ENCODE results near the gene USP44.

The USP44 gene

GRCh38 chr12:95529693-95530225 is 21.5 kb downstream of the USP44 start:
- Histone ChIP-seq H3K4me3 (ENCODE audit: low read length) (no peak overlapping the region), H3K36me3 (ENCODE audit: insufficient read depth, low read depth, low read length) (peaks cover 73% of the 10 kb centered on the region), H3K4me1 (ENCODE audit: insufficient read depth, low read length) (no peaks in the 10 kb centered on the region), H3K9me3 (ENCODE audit: insufficient read depth, low read depth, low read length) (no peaks in the 10 kb centered on the region), H3K27me3 (ENCODE audit: insufficient read depth, low read length) (no peaks in the 10 kb centered on the region), H3K27ac (ENCODE audit: low read length) (no peak overlapping the region), H3K9ac (ENCODE audit: low read depth, low read length) (no peak overlapping the region)

DNA sequence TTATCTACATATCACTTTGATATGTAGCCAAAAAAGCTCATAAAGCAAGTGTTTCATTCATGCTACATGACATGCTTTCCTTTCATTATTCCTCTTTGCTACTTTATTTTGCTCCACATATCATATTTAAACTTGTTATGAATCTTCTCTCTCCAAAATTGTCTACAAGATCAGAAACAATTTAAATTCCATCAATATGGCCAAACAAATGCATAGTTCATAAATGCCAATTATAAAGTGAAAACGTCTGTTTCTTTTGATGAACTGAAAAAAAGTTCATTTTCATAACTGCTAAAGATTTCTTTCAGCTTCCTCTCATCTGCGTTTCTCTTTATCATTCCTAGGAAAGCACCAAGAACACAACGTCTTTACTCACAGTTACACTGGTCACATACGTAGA is 22.8 kb downstream of the USP44 start:
- Histone ChIP-seq H3K4me1 (ENCODE audit: insufficient read depth, low read length) (no peaks in the 10 kb centered on the region), H3K36me3 (ENCODE audit: insufficient read depth, low read depth, low read length) (peaks cover 76% of the 10 kb centered on the region), H3K4me3 (ENCODE audit: low read length) (no peak overlapping the region), H3K27ac (ENCODE audit: low read length) (no peak overlapping the region), H3K9me3 (ENCODE audit: insufficient read depth, low read depth, low read length) (no peaks in the 10 kb centered on the region), H3K27me3 (ENCODE audit: insufficient read depth, low read length) (no peaks in the 10 kb centered on the region), H3K9ac (ENCODE audit: low read depth, low read length) (no peak overlapping the region)

DNA sequence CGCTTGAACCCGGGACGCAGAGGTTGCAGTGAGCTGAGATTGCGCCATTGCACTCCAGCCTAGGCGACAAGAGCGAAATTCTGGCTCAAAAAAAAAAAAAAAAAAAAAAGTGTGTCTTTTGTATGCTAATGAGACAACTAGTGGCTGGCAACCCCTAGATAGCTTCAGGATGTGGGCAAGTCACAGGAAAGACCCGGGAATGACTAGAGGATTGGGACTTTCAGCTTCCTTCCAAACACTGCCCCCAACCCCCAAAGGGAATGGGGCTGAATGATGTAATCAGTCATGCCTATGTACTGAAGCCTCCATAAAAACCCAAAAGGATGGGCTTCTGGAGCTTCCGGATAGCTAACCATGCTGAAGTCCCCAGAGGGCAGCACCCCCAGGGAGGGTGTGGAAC is 28.6 kb downstream of the USP44 start:
- Histone ChIP-seq H3K36me3 (ENCODE audit: insufficient read depth, low read depth, low read length) (peaks cover 82% of the 10 kb centered on the region), H3K9me3 (ENCODE audit: insufficient read depth, low read depth, low read length) (no peaks in the 10 kb centered on the region), H3K4me3 (ENCODE audit: low read length) (no peak overlapping the region), H3K9ac (ENCODE audit: low read depth, low read length) (no peak overlapping the region; the same call in 1 of the 2 replicates), H3K27ac (ENCODE audit: low read length) (no peak overlapping the region), H3K4me1 (ENCODE audit: insufficient read depth, low read length) (no peaks in the 10 kb centered on the region), H3K27me3 (ENCODE audit: insufficient read depth, low read length) (no peaks in the 10 kb centered on the region)

DNA sequence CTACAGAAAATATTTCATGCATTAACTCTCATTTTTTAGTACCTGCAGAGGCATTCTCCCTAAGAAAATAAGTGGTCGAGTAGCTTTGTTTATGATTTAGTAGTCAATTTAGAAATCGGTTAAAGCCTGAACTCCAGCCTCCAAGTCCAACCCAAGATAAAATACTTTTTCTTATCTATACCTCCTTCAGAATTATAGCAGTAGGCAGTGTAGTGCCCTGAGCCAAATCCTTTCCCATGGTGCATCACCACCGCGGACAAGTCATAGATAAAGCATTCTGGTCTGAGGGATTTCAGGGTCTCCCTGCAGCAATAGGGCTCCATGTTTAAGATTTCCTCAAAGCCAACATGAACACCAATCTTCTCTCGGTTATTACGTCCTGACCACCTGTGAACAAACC is 30.5 kb downstream of the USP44 start:
- Histone ChIP-seq H3K27me3 (ENCODE audit: insufficient read depth, low read length) (no peaks in the 10 kb centered on the region), H3K4me1 (ENCODE audit: insufficient read depth, low read length) (no peaks in the 10 kb centered on the region), H3K9ac (ENCODE audit: low read depth, low read length) (no peak overlapping the region), H3K9me3 (ENCODE audit: insufficient read depth, low read depth, low read length) (no peaks in the 10 kb centered on the region), H3K36me3 (ENCODE audit: insufficient read depth, low read depth, low read length) (peaks cover 91% of the 10 kb centered on the region), H3K4me3 (ENCODE audit: low read length) (no peak overlapping the region), H3K27ac (ENCODE audit: low read length) (no peak overlapping the region)

DNA sequence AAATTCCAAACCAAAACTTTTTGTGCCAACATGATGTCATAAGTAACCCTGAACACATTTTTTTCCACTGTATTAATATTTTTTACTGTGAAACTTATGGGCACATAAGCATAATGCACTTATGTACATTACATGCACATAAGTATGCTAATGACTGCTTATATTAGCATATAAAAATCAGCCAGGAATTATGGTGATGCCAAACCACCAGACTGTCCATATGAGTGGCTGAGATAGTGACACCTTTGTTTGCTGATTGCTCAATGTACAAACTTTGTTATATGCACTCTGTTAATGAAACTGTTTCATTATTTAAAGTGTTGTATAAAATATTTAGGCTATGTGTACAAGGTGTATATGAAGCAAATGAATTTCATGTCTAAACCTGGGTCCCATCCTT is 32.3 kb downstream of the USP44 start:
- Histone ChIP-seq H3K27ac (ENCODE audit: low read length) (no peak overlapping the region), H3K4me1 (ENCODE audit: insufficient read depth, low read length) (no peaks in the 10 kb centered on the region), H3K9ac (ENCODE audit: low read depth, low read length) (no peak overlapping the region), H3K9me3 (ENCODE audit: insufficient read depth, low read depth, low read length) (no peaks in the 10 kb centered on the region), H3K27me3 (ENCODE audit: insufficient read depth, low read length) (no peaks in the 10 kb centered on the region), H3K36me3 (ENCODE audit: insufficient read depth, low read depth, low read length) (peaks cover 93% of the 10 kb centered on the region), H3K4me3 (ENCODE audit: low read length) (no peak overlapping the region)

- H3K4me1 ChIP-seq (ENCODE audit: insufficient read depth, low read length): no peaks in the 10 kb centered on the region
- peaks cover 93% of the 10 kb centered on the region for H3K36me3 ChIP-seq (ENCODE audit: insufficient read depth, low read depth, low read length)
- no peaks in the 10 kb centered on the region for H3K27me3 ChIP-seq (ENCODE audit: insufficient read depth, low read length)
- no peak overlapping the region for H3K27ac ChIP-seq (ENCODE audit: low read length)
- no peaks in the 10 kb centered on the region for H3K9me3 ChIP-seq (ENCODE audit: insufficient read depth, low read depth, low read length)
- H3K9ac ChIP-seq (ENCODE audit: low read depth, low read length): no peak overlapping the region
- H3K4me3 ChIP-seq (ENCODE audit: low read length): no peak overlapping the region
Observed at GRCh38 chr12:95517246-95517645, 34.0 kb downstream of the USP44 start.

- no peaks in the 10 kb centered on the region for H3K27me3 ChIP-seq (ENCODE audit: insufficient read depth, low read length)
- no peak overlapping the region for H3K9ac ChIP-seq (ENCODE audit: low read depth, low read length)
- no peak overlapping the region for H3K4me3 ChIP-seq (ENCODE audit: low read length)
- H3K9me3 ChIP-seq (ENCODE audit: insufficient read depth, low read depth, low read length): no peaks in the 10 kb centered on the region
- no peak overlapping the region for H3K27ac ChIP-seq (ENCODE audit: low read length)
- H3K36me3 ChIP-seq (ENCODE audit: insufficient read depth, low read depth, low read length): peaks cover 93% of the 10 kb centered on the region
- H3K4me1 ChIP-seq (ENCODE audit: insufficient read depth, low read length): no peaks in the 10 kb centered on the region
Observed at GRCh38 chr12:95516757-95517156, 34.5 kb downstream of the USP44 start.

DNA sequence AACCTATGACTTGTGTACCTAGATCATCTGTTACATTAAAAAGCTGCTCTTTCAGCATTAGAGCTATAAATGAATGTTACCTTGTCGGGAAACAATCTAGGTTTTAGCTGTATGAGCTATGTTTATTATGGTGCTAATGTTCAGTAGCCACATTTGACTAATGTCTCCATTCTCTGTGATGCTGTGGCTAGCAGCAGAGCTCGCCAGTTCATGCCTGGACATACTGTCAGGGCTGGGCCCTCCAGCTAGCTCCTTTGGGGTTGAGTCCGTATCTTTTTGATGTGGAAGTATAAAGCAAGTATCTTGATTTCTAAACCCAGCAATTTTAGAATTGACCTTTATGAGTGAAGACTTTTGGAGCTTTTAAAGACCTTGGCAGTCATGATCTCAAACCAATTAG is 36.1 kb downstream of the USP44 start:
- H3K9me3 ChIP-seq (ENCODE audit: insufficient read depth, low read depth, low read length): no peaks in the 10 kb centered on the region
- peaks cover 93% of the 10 kb centered on the region for H3K36me3 ChIP-seq (ENCODE audit: insufficient read depth, low read depth, low read length)
- H3K27ac ChIP-seq (ENCODE audit: low read length): no peak overlapping the region
- no peak overlapping the region for H3K9ac ChIP-seq (ENCODE audit: low read depth, low read length)
- H3K27me3 ChIP-seq (ENCODE audit: insufficient read depth, low read length): no peaks in the 10 kb centered on the region
- no peak overlapping the region for H3K4me3 ChIP-seq (ENCODE audit: low read length)
- H3K4me1 ChIP-seq (ENCODE audit: insufficient read depth, low read length): no peaks in the 10 kb centered on the region

DNA sequence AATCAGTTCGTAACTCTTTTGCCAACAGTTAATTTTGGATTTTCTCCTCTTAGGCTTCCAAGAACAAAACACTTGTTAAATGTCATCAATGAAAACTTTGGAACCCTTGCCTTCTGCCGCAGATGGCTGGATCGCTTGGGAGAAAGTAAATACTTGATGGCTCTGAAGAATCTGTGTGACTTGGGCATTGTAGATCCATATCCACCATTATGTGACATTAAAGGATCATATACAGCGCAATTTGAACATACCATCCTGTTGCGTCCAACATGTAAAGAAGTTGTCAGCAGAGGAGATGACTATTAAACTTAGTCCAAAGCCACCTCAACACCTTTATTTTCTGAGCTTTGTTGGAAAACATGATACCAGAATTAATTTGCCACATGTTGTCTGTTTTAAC is 37.7 kb downstream of the USP44 start:
- Histone ChIP-seq H3K27ac (ENCODE audit: low read length) (no peak overlapping the region), H3K9me3 (ENCODE audit: insufficient read depth, low read depth, low read length) (no peaks in the 10 kb centered on the region), H3K9ac (ENCODE audit: low read depth, low read length) (no peak overlapping the region), H3K27me3 (ENCODE audit: insufficient read depth, low read length) (no peaks in the 10 kb centered on the region), H3K36me3 (ENCODE audit: insufficient read depth, low read depth, low read length) (peaks cover 96% of the 10 kb centered on the region), H3K4me3 (ENCODE audit: low read length) (no peak overlapping the region), H3K4me1 (ENCODE audit: insufficient read depth, low read length) (no peaks in the 10 kb centered on the region)

DNA sequence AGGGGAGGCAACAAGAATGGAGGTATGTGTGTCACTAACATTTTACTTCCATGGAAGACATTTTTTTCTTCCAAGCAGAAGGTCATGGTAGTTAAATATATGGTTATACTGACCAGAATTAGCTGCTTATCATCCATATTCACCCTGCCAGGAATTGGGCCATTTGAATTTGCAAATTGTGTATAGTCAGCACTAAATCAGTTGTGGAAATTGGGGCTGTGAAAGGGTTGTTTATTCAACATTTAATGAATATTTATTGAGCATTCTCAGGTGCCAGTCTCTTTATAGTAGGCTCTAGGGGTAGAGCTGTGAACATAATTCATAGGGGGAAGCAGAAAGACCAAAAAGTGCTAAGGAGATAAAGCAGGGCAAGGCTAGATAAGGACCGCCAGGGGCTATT is 39.3 kb downstream of the USP44 start:
- Histone ChIP-seq H3K27me3 (ENCODE audit: insufficient read depth, low read length) (no peaks in the 10 kb centered on the region), H3K27ac (ENCODE audit: low read length) (no peak overlapping the region), H3K4me3 (ENCODE audit: low read length) (no peak overlapping the region), H3K9ac (ENCODE audit: low read depth, low read length) (no peak overlapping the region), H3K9me3 (ENCODE audit: insufficient read depth, low read depth, low read length) (no peaks in the 10 kb centered on the region), H3K4me1 (ENCODE audit: insufficient read depth, low read length) (no peaks in the 10 kb centered on the region), H3K36me3 (ENCODE audit: insufficient read depth, low read depth, low read length) (peaks cover 97% of the 10 kb centered on the region)

DNA sequence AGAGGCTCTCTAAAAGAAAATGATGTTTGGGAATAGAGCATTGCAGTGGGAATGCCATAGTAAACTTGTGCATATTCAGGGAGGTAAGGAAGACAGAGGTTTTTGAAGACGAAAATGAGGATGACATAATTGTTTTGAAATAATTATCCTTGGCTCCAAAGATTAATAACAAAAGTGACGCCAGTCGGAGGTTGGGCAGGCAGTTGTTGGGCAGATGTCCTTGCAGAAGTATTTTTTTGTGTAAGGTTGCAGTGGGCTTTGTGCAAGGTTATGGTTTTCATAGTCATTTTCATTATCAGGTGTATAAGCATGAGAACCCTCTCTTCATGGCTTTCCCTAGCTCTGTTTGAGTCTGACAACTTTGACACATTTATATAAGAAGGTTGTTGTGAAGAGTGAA is 42.0 kb downstream of the USP44 start:
- H3K36me3 ChIP-seq (ENCODE audit: insufficient read depth, low read depth, low read length): peaks cover 97% of the 10 kb centered on the region
- H3K9me3 ChIP-seq (ENCODE audit: insufficient read depth, low read depth, low read length): no peaks in the 10 kb centered on the region
- no peak overlapping the region for H3K9ac ChIP-seq (ENCODE audit: low read depth, low read length)
- no peak overlapping the region for H3K4me3 ChIP-seq (ENCODE audit: low read length)
- H3K27me3 ChIP-seq (ENCODE audit: insufficient read depth, low read length): no peaks in the 10 kb centered on the region
- no peaks in the 10 kb centered on the region for H3K4me1 ChIP-seq (ENCODE audit: insufficient read depth, low read length)
- no peak overlapping the region for H3K27ac ChIP-seq (ENCODE audit: low read length)

DNA sequence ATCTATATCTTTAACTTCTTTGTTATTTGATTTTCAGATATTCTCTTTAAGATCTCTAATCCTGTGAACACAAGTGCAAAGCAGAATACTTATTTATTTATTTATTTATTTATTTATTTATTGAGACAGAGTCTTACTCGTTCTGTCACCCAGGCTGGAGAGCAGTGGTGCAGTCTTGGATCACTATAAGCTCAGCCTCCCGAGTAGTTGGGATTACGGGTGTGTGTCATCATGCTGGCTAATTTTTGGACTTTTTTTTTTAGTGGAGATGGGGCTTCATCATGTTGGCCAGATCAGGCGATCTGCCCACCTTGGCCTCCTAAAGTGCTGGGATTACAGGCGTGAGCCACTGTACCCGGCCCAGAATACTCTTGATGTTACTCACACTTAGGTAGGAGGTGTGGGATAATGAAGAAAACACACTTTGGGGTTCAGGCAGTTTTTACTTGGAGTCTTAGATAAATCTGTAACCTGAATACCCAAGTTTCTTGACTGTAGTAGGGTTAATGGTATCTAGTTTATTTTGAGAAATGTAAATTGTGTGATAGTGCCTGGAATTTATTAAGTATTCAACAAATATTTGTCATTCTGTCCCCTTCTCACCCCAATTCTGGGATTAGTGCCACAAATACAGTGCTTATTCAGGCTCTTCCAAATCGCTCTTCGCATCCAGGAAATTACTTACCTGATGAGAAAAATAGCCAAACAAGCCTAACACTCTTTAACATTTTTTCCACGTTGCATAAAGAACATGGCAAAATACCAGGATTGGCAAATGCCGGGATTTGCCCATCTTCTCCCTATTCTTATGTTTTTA is 44.4 kb downstream of the USP44 start:
- no peaks in the 10 kb centered on the region for H3K27me3 ChIP-seq (ENCODE audit: insufficient read depth, low read length)
- H3K9ac ChIP-seq (ENCODE audit: low read depth, low read length): no peak overlapping the region
- H3K36me3 ChIP-seq (ENCODE audit: insufficient read depth, low read depth, low read length): peaks cover 96% of the 10 kb centered on the region
- H3K4me3 ChIP-seq (ENCODE audit: low read length): no peak overlapping the region
- H3K27ac ChIP-seq (ENCODE audit: low read length): no peak overlapping the region
- H3K9me3 ChIP-seq (ENCODE audit: insufficient read depth, low read depth, low read length): no peaks in the 10 kb centered on the region
- no peaks in the 10 kb centered on the region for H3K4me1 ChIP-seq (ENCODE audit: insufficient read depth, low read length)
